ENCODE results near the gene SMTNL1.
"Not testable (repeated sequence)": the region's sequence is repeated elsewhere in the genome, so short reads cannot be mapped to it uniquely, and the experiment has no call there.

The SMTNL1 gene

GRCh38 chr11:57508341-57509170 lies 28.8 kb upstream of the SMTNL1 start:
- DNase-seq = no peak

- no peak for DNase-seq
Measured at GRCh38 chr11:57511741-57512430, 25.5 kb upstream of the SMTNL1 start.

GRCh38 chr11:57512646-57513451 lies 24.5 kb upstream of the SMTNL1 start:
- no peak for DNase-seq

- no peak for DNase-seq
Measured at GRCh38 chr11:57513452-57513795, 24.0 kb upstream of the SMTNL1 start.

GRCh38 chr11:57513911-57514537 lies 23.4 kb upstream of the SMTNL1 start:
- DNase-seq = no peak

- no peak for DNase-seq
Measured at GRCh38 chr11:57514538-57515331, 22.7 kb upstream of the SMTNL1 start.

GRCh38 chr11:57515332-57516060 lies 21.9 kb upstream of the SMTNL1 start, which contains the start of gene SLC43A1:
SLC43A1 (minus strand) TSS chr11:57515702; CDS start chr11:57514111, 1,591 bp downstream.
- DNase-seq = no peak

GRCh38 chr11:57516061-57516443 lies 21.3 kb upstream of the SMTNL1 start:
- no peak for DNase-seq

- DNase-seq = no peak
Measured at GRCh38 chr11:57521116-57521515, 16.3 kb upstream of the SMTNL1 start.

- DNase-seq = no peak
Measured at GRCh38 chr11:57523419-57523818, 14.0 kb upstream of the SMTNL1 start.

- no peak for DNase-seq
Measured at GRCh38 chr11:57527056-57527631, 10.3 kb upstream of the SMTNL1 start.

GRCh38 chr11:57529012-57529411 lies 8.4 kb upstream of the SMTNL1 start:
- no peak for DNase-seq

- DNase-seq = no peak
Measured at GRCh38 chr11:57530215-57530595, 7.2 kb upstream of the SMTNL1 start.

GRCh38 chr11:57530596-57531507 lies 6.5 kb upstream of the SMTNL1 start, which contains the start of gene TIMM10:
TIMM10 (minus strand) TSS chr11:57530754; CDS start chr11:57530189, 565 bp downstream.
- DNase-seq = peak; percentile 97

- not testable (repeated sequence) for DNase-seq
Measured at GRCh38 chr11:57534449-57534848, 2.9 kb upstream of the SMTNL1 start.

GRCh38 chr11:57539342-57539741 lies 1.9 kb downstream of the SMTNL1 start:
- DNase-seq = no peak

- no peak for DNase-seq
Measured at GRCh38 chr11:57541169-57541568, 3.8 kb downstream of the SMTNL1 start.

GRCh38 chr11:57542582-57542981 lies 5.2 kb downstream of the SMTNL1 start:
- DNase-seq = no peak

GRCh38 chr11:57543593-57543992 lies 6.2 kb downstream of the SMTNL1 start:
- DNase-seq = no peak

GRCh38 chr11:57544566-57544965 lies 7.2 kb downstream of the SMTNL1 start:
- no peak for DNase-seq
